Measurements from ENCODE around the gene DIDO1.

- TF ChIP-seq CTCF (conservative IDR thresholded peaks at IDR 0.05; ENCODE audit: low read depth, low read length), result no peak
- TF ChIP-seq RFX5 (IDR thresholded peaks at IDR 0.05; ENCODE audit: low read depth, low read length), result no peak
- TF ChIP-seq RCOR1 (IDR thresholded peaks at IDR 0.05; ENCODE audit: insufficient replicate concordance, low read length), result no peak
- TF ChIP-seq POLR2A (IDR thresholded peaks at IDR 0.05; ENCODE audit: low read depth, low read length), result no peak
- TF ChIP-seq, protein P1, sequence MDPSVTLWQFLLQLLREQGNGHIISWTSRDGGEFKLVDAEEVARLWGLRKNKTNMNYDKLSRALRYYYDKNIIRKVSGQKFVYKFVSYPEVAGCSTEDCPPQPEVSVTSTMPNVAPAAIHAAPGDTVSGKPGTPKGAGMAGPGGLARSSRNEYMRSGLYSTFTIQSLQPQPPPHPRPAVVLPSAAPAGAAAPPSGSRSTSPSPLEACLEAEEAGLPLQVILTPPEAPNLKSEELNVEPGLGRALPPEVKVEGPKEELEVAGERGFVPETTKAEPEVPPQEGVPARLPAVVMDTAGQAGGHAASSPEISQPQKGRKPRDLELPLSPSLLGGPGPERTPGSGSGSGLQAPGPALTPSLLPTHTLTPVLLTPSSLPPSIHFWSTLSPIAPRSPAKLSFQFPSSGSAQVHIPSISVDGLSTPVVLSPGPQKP (IDR thresholded peaks at IDR 0.05; ENCODE audit: borderline replicate concordance, low read depth, low read length), result no peak
- TF ChIP-seq MXI1 (IDR thresholded peaks at IDR 0.05; ENCODE audit: borderline replicate concordance, low read depth, low read length), result no peak
- TF ChIP-seq BHLHE40 (IDR thresholded peaks at IDR 0.05; ENCODE audit: low read depth, low read length), result no peak
- no peak for TF ChIP-seq NFE2L2 (IDR thresholded peaks at IDR 0.05; ENCODE audit: low read depth, low read length)
- no peak for TF ChIP-seq SMC3 (IDR thresholded peaks at IDR 0.05; ENCODE audit: low read depth, low read length)
Observed at GRCh38 chr20:62855120-62855519, 71.2 kb downstream of the DIDO1 start.

All from IMR-90 (cell line).